Stimulated activated CD4-positive, alpha-beta T cell treated with anti-CD3 and anti-CD28 coated beads, TNF-alpha, amount 100 ng/mL, for 48 hours (primary cell): Measurements from ENCODE around the gene S100A9.

Experiments used
- DNase-seq, 3 donors: peaks; one replicate each; pipeline ENCODE4 v3.0.0-alpha.2; 2020; ENCODE audit warnings: low read depth in 3 of 3

Gene S100A9

DNA sequence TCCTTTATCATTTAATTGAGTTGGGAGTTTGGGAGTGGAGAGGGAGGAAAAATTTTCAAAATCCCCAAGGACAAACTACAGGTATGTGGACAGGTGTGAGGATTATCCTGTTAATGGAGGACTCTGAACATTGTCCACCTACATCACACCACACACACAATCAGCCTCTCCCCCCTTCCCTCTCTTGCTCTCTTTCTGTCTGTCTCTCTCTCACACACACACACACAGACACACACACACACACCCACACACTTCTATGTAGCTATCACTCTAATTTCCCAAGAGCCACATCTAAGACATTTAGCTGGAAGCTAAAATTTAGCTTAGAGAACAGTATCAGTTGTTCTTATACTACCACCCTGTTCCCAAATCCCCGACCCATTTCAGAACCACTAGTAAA, 31.7 kb downstream of the S100A9 start:
- DNase-seq: no peak

DNA sequence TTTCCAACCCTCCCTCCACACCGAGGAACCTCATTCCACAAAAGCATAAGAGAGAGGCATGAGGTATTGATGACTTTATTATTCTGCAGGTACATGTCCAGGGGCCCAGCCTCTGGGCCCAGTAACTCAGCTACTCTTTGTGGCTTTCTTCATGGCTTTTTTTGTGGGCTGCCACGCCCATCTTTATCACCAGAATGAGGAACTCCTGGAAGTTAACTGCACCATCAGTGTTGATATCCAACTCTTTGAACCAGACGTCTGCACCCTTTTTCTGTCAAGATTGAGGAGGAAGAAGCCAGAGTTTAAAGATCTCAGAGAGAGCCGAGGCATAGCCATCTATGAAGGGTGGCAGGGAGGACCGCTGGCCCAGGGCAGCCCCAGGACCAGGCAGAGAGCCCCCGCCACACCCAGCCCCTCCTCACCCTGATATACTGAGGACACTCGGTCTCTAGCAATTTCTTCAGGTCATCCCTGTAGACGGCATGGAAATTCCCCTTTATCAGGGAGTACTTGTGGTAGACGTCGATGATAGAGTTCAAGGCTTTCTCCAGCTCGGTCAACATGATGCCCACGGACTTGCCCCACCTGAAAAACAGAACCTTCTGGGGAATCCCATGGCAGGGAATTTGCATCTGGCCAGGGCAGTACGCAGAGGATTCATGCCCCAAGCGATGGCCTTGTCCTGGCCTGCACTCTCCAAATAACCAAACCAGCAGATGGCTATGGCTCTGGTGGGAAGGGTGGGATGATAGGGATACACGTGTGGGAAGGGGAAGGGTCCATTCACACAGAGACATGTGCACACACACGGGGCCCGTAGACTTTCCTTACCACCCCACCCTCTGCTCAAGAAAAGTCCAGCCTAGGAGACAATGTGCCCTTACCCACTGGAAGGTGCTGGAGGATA, 32.6 kb downstream of the S100A9 start:
- DNase-seq: no peak

DNA sequence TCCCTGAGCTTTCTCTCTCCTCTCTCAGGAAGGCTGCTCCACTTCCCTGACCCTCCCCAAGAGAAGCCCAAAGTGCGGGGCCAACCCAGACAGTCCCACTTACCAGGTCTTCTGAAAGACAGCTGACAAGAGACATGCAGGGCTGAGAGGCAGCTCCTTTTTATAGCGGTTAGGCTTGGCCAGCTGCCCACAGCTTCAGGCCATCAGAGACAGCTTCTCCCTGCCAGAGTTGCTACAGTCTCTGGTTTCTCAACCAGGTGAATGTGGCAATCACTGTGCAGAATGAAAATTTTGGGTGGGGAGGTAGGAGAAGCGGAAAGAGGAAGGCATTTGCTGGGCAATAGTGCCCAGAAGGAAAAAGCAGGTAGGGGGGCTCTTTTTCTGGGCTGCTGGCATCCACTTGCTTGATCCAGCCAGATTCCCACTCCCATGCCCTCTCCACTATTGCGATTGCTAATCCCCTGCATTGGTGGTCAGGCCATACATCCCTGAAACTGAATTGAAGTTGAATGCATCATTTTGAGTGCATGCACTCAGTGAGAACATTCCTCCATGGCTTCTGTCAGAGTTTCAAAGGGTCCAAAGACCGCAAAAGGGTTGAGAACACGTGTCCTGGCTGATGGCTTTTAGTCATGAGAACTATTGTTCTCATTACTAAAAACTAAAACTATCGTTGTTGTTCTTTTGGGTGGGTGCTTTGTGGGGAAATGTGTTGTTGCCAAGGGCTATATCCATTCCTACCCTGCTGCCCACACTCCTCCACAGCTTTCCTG, 33.5 kb downstream of the S100A9 start, which contains the start of gene S100A8:
Gene S100A8, minus strand, starts transcription at position 136 of the 773 bp plus-strand sequence. CDS start 538 bp downstream, outside the sequence.
- DNase-seq: no peak

DNA sequence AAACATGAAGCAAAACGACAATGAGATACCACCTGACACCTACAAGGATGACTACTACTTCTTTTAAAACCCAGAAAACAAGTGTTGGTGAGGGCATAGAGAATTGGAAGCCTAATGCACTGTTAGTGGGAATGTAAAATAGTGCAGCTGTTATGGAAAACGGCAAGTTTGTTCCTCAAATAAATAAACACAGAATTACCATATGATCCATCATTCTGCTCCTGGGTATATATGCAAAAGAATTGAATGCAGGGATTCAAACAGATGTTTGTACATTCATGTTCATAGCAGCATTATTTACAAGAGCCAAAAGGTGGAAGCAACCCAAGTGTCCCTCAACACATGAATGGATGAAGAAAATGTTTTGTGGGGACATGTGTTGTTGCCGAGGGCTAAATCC, 34.6 kb downstream of the S100A9 start:
- DNase-seq: no peak

DNA sequence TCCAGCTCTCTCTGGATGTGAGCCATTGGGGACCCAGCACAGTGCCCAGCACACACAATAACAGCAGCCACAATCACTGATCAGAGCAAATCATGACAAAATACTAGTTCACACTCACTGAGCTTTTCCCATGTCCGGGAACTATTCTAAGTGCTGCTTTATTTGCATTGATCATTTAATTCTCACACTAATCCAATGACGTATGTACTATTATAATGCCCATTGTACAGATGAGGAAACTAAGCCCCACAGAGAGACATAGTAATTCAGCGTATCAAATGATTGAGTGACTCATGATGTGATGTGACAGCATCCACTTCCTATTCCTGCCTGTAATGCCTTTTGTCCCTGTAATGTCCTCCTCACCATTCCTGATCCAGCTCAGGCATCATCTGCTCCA, 35.2 kb downstream of the S100A9 start:
- no peak for DNase-seq

DNA sequence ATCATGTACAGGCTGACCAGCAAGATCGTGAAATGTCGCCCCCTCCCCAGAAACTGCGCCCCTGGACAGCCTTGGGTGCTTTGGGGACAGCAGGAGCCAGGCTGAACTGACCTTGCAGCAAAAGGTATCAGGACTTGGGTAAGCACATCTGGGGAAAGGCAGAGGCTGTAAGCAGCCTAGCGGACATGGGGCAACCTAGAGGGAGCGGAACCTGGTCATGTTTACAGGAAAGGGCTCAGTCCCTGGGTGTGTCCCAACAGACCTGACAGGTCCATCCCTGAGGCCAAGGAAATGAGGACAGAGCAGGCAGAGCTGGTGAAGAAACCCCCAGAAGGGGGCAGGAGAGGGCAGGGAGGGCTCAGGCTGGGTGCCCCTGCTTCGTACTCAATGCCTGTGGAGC, 36.3 kb downstream of the S100A9 start:
- no peak for DNase-seq

DNA sequence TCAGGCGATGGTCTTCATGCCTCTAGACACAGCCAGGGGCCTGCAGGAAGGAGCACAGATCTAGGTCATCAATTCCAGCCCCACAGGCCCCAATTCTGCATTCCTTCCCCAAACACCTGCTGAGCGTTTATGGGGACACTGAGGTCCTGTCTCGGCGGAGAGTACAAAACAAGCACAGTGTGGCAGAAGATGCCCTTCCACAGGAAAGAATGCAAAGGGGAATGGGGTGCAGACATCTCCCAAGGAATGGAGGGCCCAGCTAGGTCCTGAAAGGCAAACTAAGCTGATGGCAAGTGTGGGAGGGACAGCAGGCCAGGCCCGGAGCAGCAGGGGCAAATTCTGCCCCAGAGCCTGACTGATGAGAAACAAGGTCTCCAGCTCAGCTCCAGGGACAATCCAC, 36.7 kb downstream of the S100A9 start:
- no peak for DNase-seq

DNA sequence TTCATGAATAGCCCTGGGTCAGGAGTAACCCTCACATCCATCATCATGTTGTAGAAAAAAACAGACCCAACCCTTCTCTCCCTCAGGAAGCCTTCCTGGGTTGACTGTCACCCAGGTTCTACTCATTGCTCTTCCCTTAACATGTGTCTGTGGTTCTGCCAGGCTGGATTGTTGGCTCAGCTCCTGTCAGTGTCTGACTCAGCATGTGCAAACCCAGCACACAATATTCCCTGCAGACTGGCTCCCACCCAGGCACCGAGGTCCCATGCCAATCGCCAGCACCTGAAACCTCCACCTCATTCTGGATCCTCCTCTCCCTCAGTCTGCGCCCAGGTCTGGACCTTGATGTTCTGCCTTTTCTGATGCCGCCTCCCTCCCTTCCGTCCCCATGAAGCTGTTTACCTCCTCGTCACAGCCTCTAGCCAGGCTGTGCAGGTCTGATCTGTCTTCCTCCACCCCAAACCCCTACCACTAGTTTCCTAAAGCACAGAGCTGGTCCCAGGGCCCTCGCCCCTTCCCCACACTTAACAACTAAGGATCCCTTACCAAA, 37.6 kb downstream of the S100A9 start:
- DNase-seq: no peak

DNA sequence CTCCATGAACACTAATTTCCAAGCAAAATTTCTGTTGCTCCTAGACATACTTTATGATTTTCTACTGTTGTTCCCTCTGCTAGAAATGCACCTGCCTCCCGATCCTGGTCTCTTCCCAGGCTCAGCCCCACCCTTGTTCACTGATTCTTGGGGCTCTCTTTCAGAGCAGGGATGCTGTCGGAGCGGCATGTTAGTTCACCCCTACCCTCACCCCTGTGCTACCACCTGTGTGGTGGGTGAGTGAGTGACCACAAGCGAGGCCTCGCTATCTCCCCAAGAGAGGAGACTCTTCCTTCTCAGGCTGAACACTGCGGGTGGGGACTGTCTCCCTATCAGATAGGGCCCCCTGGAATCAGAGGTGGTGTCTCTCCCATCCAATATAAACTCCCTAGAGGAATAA, 38.1 kb downstream of the S100A9 start:
- no peak for DNase-seq

DNA sequence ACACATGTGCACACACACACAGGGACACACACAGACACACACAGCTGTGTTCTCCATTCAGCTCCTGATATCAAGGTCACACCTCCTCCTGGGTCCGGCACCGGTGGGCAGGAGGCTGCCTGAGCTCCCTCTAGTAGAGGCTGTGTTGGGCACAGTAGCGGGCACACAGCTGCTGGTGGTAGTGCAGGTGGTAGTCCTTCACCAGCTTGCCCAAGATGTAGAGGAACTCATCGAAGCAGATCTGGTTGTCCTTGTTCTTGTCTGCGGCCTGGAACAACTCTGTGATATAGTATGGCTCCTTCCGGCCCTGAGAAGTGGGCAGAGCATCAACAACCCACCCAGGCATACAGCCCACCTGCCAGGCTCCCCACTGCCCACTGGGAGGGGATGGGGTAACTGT, 38.8 kb downstream of the S100A9 start:
- no peak for DNase-seq

DNA sequence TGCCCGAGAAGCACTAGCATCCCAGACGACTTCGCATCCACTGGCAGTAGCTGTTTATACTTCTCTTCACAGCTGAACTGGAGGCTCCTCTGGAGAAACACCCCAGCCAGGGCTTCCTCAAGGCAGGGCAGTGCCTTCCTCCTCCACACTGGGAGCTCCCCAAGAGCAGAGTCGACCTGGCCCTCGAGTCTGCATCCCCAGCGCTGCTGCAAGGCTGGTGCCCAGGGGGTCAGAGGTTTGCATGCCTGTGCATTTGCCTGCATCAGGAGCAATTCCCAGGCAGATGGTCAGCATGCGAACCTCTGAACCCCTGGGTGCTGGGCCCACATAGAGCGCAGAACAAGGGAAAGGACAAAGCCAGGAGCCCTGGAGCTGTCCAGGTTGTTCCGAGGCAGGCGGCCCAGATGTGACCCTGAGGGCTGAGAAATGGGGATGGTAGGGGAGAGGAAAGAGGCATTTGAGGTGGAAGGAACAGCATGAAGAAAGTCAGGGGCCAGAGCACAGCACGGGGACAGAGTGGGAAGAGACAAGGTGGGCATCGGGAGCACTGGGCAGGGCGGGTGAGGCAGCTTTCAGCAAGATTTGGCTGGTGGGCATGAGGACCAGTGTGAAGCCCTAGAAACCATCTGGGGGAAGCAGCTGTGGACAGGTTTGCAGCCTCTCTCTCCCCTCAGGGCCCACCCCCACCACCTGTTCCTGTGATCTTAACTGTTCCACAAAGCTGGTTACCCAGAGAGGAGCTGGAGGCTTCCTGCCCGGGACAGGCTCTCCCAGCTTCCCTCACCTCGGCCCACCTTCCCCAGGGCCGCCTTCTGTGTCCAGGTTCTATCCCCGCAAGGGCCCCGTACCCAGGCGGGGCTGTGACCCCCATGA, 39.6 kb downstream of the S100A9 start:
- no peak for DNase-seq

DNA sequence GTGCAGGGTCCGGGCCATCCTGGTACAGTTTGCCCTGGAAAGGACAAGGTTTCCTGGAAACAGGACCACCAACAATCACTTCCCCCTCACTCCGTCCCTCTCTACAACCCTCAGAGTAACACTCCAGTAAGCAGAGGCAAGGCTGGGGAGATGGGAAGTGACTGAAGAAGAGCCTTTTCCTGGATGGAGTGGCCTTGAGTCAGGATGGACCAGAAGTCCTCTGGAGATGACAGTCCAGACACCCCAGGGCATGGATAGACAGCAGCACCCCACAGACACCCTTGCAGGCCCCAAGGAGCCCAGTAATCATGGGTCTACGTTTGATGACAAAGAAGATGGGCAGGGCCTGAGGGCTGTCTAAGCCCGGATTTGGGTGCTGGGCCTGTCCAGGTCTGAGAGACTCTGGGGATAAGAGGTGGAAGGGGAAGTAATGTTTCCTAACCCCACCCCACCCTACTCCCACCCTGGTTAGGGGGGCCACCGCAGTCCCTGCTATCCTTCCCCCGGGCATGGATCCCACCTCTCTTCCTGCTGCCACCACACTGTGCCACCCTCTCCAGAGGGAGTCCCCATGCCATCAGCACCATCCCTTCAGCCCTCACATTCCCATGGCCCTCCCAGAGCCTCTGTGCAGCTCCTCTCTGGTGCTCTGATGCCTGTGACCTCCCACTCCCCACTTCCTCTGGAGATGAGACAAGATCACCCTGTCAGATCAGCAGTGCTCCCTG, 40.4 kb downstream of the S100A9 start:
- no peak for DNase-seq

DNA sequence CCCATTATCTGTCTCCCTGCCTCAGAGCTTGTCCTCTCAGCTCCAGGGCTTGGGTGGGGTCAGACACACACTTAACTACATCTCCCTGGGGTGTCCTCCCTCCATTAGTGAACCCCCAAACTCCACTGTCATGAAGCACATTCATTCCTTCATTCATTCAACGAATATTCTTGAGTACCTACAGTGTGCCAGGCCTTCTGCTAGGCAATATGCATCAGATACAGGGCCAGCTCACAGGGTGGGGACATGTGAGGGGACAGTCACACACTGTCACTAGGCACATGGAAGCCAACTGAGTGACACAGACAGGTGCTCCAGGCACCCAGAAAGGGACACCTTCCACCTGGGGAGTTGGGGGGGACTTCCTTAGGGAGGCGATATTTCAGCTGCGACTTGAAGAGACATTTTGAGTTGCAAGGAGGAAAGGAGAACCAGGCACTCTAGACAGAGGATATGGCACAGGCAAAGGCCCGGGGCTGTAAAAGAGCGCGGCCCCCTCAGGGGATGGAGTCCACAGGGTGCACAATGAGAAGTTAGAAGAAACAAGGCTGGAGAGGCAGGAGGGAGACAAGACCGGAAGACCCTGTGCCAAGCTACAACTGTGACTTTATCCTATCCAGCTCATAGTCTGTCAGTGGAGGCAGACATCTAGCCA, 41.9 kb downstream of the S100A9 start:
- no peak for DNase-seq

DNA sequence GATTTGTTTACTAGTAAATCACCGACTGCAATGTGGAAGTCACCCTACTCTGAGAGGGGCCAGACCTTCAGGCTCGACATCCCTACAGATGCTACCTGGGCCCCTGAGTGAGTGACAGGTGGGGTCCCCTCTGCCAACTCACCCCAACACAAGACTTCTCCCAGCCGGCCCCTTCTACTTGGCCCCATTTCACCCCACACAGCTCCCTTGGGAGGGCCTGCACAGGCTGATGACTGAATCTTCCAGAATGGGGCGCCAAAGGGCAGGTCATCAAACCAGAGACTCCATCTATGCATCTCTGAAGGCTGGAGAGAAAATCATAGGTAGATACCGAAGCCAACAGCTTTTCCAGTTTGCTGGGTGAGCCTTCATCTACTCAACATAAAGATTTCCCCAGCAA, 42.6 kb downstream of the S100A9 start:
- DNase-seq: no peak

DNA sequence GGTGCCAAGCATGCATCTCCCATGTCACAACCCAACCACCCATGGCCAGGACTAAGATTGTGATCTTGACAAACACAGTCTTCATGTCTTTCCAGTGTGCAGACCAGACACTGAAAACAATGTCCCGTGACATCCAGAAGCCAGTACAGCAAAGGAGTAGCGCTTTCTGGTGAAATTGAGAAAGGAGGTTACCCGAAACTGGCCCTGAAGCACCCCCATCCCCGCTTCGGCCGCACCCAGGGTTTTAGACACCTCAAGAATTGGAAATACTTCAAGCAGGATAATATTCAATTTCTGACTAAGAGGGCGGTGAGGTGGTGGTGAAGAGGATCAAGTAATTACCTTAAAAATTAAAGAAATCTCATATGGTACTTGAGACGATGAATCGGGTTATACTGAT, 43.8 kb downstream of the S100A9 start:
- DNase-seq: no peak

DNA sequence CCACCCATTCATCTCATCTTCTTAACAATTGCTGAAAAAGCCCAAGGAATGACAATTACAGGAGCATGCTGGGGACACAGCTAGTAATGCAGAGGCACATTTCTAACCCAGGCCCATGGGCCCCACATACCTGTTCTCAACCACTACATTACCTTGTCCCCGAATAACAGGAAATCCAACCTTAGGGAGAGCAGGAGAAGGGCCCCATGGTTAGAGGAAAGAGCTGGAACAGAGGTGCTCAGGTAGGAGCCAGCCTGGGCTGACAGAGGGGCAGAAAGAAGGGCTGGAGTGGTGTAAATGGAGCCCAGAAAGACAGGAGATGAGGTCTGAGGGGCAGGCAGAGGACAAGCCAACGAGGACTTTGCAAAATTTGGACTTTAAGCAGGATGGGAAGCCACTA, 44.6 kb downstream of the S100A9 start:
- DNase-seq: no peak

DNA sequence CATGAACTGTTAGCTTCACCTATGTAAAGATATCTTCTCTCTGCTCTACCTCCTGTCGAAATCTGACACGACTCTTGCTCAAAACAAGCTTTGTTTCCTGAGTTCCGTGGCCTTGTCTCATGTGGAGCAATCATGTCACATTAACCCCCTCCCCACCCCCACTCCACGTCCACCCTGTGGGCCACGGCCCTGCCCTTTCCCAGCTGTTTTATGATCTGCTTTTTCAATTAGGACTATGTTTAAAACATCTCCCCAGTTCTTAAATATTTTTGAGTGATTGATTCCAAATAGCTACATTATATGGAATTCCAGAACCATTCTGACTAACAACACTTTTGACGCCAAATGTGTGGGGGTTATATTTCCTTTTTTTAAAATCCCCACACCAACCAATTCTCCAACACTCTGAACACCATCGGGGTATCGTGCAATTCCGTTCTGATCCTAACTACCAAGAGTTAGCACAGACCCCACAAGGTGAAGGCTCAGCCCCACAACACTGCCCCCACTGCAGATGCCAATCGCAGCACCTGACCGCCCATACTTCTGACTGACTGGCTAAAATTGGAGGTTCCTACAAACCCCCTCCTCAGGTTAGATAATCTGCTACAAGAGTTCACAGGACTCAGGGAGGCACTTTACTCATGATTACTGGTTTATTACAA, 45.9 kb downstream of the S100A9 start:
- no peak for DNase-seq

DNA sequence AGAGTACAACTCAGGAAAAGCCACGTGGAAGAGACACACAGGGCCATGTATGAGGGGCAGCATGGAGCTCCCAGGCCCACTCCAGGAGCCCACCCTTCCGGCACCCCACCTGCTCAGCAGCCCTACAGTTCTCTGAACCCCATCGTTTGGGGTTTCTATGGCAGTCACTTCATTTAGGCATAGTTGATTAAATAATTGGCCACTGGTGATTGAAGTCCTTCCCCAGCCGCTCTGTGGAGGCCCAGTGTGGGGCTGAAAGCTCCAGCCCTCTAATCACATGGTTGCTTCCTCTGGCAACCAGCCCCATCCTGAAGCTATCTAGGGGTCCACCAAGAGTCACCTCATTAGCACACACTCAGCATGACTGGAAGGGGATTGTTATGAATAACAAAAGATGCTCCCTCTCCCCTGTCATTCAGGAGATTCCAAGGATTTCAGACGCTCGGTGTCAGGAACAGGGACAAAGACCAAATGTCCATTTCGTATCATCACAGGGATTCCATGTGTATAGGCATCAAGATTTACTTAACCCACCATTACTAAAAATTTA, 46.5 kb downstream of the S100A9 start:
- DNase-seq: no peak

DNA sequence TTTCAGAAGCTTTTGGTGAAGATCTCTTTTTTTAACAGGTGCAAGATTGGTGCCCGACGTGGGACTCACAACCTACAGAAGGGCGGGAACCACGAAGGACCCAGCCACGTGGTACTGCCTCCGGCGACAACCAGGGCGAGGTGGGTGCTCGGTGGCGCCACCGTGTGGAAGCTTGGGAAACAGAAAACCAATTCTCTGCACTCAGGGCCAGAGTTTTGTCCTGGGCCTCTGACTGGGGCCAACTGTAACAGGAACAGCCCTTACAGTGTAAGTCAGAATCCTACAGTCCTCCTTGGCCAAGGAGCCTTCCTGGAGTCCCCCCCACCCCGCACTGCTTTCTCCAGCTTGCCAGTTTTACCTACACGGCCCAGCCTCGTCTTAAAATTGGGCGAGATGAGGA, 47.1 kb downstream of the S100A9 start:
- peak; percentile 38 to 53 (median 53) for DNase-seq
